K562 (cell line): ENCODE data around the gene PRR35. TPM values are rescaled to one million over a fixed set of nuclear protein-coding genes. Genes with fewer than 3 reads are reported as not detected.

Experiments
- ATAC-seq: fragments of 200-7000 bp; cut with Tn5 transposase; 3 replicates; pipeline ENCODE4 v1.9.1; 2020; ENCODE audit warnings: moderate library complexity
- BruUV-seq: library from RNA; stranded (reverse); fragments of 400-500 nt; replicated peaks from 2 replicates; lab custom pipeline; 2021; lab: Mats Ljungman, UMichigan
- CTCF ChIA-PET: fragments of 300-600 bp; formaldehyde crosslinking; extraction: SDS; loops from one replicate; lab custom pipeline; 2021; ENCODE audit warnings: low intra/inter-chr PET ratio; lab: Yijun Ruan, JAX
- POLR2A ChIA-PET: fragments of 300-600, 350-650 bp; sonication (Branson Sonifier 250); formaldehyde crosslinking; extraction: SDS; loops from one replicate; lab custom pipeline; 2021; ENCODE audit warnings: antibody characterized with exemption, inconsistent platforms; lab: Yijun Ruan, JAX
- DNase-seq, 4 experiments: peaks; one replicate each; pipeline versions ENCODE4 v3.0.0 to v3.0.0-alpha.2; 2011 to 2018; ENCODE audit warnings: low spot score in 3 of 4, mixed read lengths in 3 of 4; ENCODE audit errors: extremely low read depth in 1 of 4
- FAIRE-seq: peaks from 2 replicates; lab custom pipeline; 2011; peaks lifted over from hg19 to GRCh38; lab: Jason Lieb, UNC
- H2AFZ ChIP-seq: 2 replicates; pipeline ENCODE4 v1.6.0; 2011; ENCODE audit warnings: low read depth, low read length, control low read depth, inconsistent platforms
- H3K27ac ChIP-seq: fragments of 200-600 bp; 3 replicates; pipeline ENCODE4 v1.8.0; 2011; ENCODE audit warnings: low read depth, mild to moderate bottlenecking, control low read depth, inconsistent platforms, low read length, moderate library complexity, mixed read lengths; ENCODE audit errors: extremely low read depth
- H3K27me3 ChIP-seq, 2 experiments: fragments of 300-600 bp in 1 of 2; 2 replicates in 1 of 2; 3 replicates in 1 of 2; pipeline versions ENCODE4 v1.6.0 to v1.8.0; 2011; ENCODE audit warnings: inconsistent platforms in 2 of 2, low read length in 2 of 2, mild to moderate bottlenecking in 1 of 2, mixed read lengths in 1 of 2, moderate library complexity in 1 of 2; ENCODE audit not compliant: control insufficient read depth in 2 of 2, insufficient read depth in 2 of 2
- H3K36me3 ChIP-seq: fragments of 300-600 bp; 3 replicates; pipeline ENCODE4 v1.8.0; 2011; ENCODE audit warnings: mild to moderate bottlenecking, low read length, inconsistent platforms; ENCODE audit not compliant: control insufficient read depth, insufficient read depth
- H3K4me1 ChIP-seq, 2 experiments: fragments of 200-600 bp in 1 of 2; replicated peaks in 1 of 2; 2 replicates in 1 of 2; 3 replicates in 1 of 2; pipeline versions ENCODE4 v1.5.1 to v1.8.0; 2011; ENCODE audit warnings: inconsistent platforms in 2 of 2, low read length in 2 of 2, mild to moderate bottlenecking in 1 of 2, mixed read lengths in 1 of 2, moderate library complexity in 1 of 2; ENCODE audit not compliant: control insufficient read depth in 2 of 2, insufficient read depth in 2 of 2
- H3K4me2 ChIP-seq: 2 replicates; pipeline ENCODE4 v1.6.1; 2011; ENCODE audit warnings: low read length, control low read depth, inconsistent platforms, mixed read lengths; ENCODE audit not compliant: insufficient read depth
- H3K4me3 ChIP-seq: fragments of 200-600 bp; sonication (generic), shearing (Covaris generic); 2 replicates; pipeline ENCODE4 v1.5.1; 2016; ENCODE audit warnings: control low read depth, inconsistent platforms
- H3K79me2 ChIP-seq: fragments of 200-600 bp; 3 replicates; pipeline ENCODE4 v1.8.0; 2011; ENCODE audit warnings: low read length, inconsistent platforms; ENCODE audit not compliant: control insufficient read depth, insufficient read depth
- H3K9ac ChIP-seq, 2 experiments: 2 replicates each; pipeline versions ENCODE4 v1.6.0 to v1.6.1; 2011; ENCODE audit warnings: low read depth in 2 of 2, low read length in 2 of 2, control low read depth in 1 of 2, inconsistent platforms in 1 of 2, mild to moderate bottlenecking in 1 of 2, mixed read lengths in 1 of 2; ENCODE audit not compliant: insufficient read depth in 1 of 2
- H3K9me1 ChIP-seq: one replicate; pipeline ENCODE4 v1.6.0; 2011; ENCODE audit warnings: inconsistent platforms, mild to moderate bottlenecking, low read length, moderate library complexity; ENCODE audit not compliant: control insufficient read depth, insufficient read depth
- H3K9me3 ChIP-seq: replicated peaks from 2 replicates; pipeline ENCODE4 v1.5.1; 2011; ENCODE audit warnings: low read depth, low read length, inconsistent platforms; ENCODE audit not compliant: control insufficient read depth, insufficient read depth
- H4K20me1 ChIP-seq: replicated peaks from 2 replicates; pipeline ENCODE4 v1.6.1; 2011; ENCODE audit warnings: low read length, inconsistent platforms, mixed read lengths; ENCODE audit not compliant: control insufficient read depth, insufficient read depth
- FOS ChIP-seq: IDR thresholded peaks from 3 replicates; pipeline ENCODE4 v1.6.1; 2011; ENCODE audit not compliant: insufficient read length; ENCODE audit errors: extremely low read depth
- FOXJ2 ChIP-seq: fragments of 200-800 bp; sonication (Bioruptor generic); IDR thresholded peaks from 2 replicates; pipeline ENCODE4 v1.6.1; 2016; ENCODE audit warnings: missing genetic modification characterization, missing compliant biosample characterization
- IRF1 ChIP-seq: sonication (generic); formaldehyde crosslinking; IDR thresholded peaks from 2 replicates; pipeline ENCODE4 v1.8.0; 2022; ENCODE audit warnings: missing genetic modification reagents, mild to moderate bottlenecking, borderline replicate concordance
- JUND ChIP-seq, 2 experiments: IDR thresholded peaks; 2 replicates in 1 of 2; 3 replicates in 1 of 2; pipeline ENCODE4 v1.6.1; 2011; ENCODE audit warnings: borderline replicate concordance in 2 of 2, low read depth in 2 of 2, low read length in 2 of 2, improper control_type of control experiment in 1 of 2, missing biosample characterization in 1 of 2, missing genetic modification characterization in 1 of 2, missing genetic modification reagents in 1 of 2
- L3MBTL2 ChIP-seq: fragments of 450-650 bp; IDR thresholded peaks from 2 replicates; pipeline ENCODE4 v1.6.1; 2016; ENCODE audit warnings: mild to moderate bottlenecking, moderate library complexity
- MAFG ChIP-seq: fragments of 450-650 bp; conservative IDR thresholded peaks from 2 replicates; pipeline ENCODE4 v1.6.1; 2016; ENCODE audit warnings: missing genetic modification characterization, missing compliant biosample characterization
- MEIS2 ChIP-seq: fragments of 450-650 bp; IDR thresholded peaks from 2 replicates; pipeline ENCODE4 v1.6.1; 2014; ENCODE audit warnings: mild to moderate bottlenecking; ENCODE audit not compliant: partially characterized antibody
- RBFOX2 ChIP-seq: fragments of 200-400 bp; formaldehyde crosslinking; IDR thresholded peaks from 2 replicates; pipeline ENCODE4 v1.6.1; 2017; ENCODE audit warnings: low read depth, mild to moderate bottlenecking, low read length, moderate library complexity
- SMARCA4 ChIP-seq: fragments of 450-650 bp; IDR thresholded peaks from 2 replicates; pipeline ENCODE4 v1.6.1; 2016
- TEAD2 ChIP-seq: fragments of 450-650 bp; IDR thresholded peaks from 2 replicates; pipeline ENCODE4 v1.6.1; 2016; ENCODE audit warnings: missing genetic modification characterization, control low read depth, missing compliant biosample characterization
- ZBTB1 ChIP-seq: sonication (generic); formaldehyde crosslinking; IDR thresholded peaks from 2 replicates; pipeline ENCODE4 v1.8.1; 2023; ENCODE audit warnings: missing genetic modification reagents, low read depth, mild to moderate bottlenecking, borderline replicate concordance
- ZNF584 ChIP-seq: fragments of 200-800 bp; sonication (Bioruptor generic); IDR thresholded peaks from 2 replicates; pipeline ENCODE4 v1.6.1; 2016; ENCODE audit warnings: low read depth, mild to moderate bottlenecking, missing genetic modification characterization, missing compliant biosample characterization
- WGBS: fragments of 100-300 bp; shearing (Covaris generic); methylation state at CpG from one replicate; pipeline ENCODE4 v1.1.6; 2016; ENCODE audit warnings: low coverage, mixed read lengths; ENCODE audit not compliant: insufficient coverage; ENCODE audit errors: missing lambda C conversion rate; 5-methylcytosine and 5-hydroxymethylcytosine counted together
- in situ Hi-C: fragments of 300-500 bp; cut with MboI; formaldehyde crosslinking; loops from 4 replicates; pipeline ENCODE4 v1.15.0; 2018; ENCODE audit warnings: inconsistent platforms, mixed read lengths
- intact Hi-C: fragments of 100-400 bp; cut with micrococcal nuclease; formaldehyde crosslinking; loops from 2 replicates; pipeline ENCODE4 v1.14.2; 2022
- polyA plus RNA-seq, 8 experiments: library from polyadenylated mRNA; depleted of rRNA in 4 of 8; stranded (reverse) in 5 of 8; unstranded in 3 of 8; fragments of >200 nt; fragmentation: Nextera tagmentation in 2 of 8; fragmentation: Illumina TruSeq in 1 of 8; extraction: Ambion mirVana in 2 of 8; extraction: Trizol in 1 of 8; gene quantifications; 2 replicates each; pipeline versions ENCODE4 v1.2.1 to v1.2.3, GENCODE V29; 2011 to 2014; ENCODE audit warnings: inconsistent platforms in 1 of 8, missing spikeins in 1 of 8
- total RNA-seq, 7 experiments: library from RNA; depleted of rRNA in 6 of 7; stranded (reverse); fragments of >200 nt in 6 of 7; fragmentation: Illumina TruSeq in 2 of 7; extraction: Trizol in 2 of 7; gene quantifications; 2 replicates each; pipeline versions ENCODE4 v1.2.1 to v1.2.3, GENCODE V29; 2011 to 2021; ENCODE audit warnings: low replicate concordance in 1 of 7

The PRR35 gene
- total and polyA plus RNA-seq, 9 of the 15 experiments (the other 6 are each of a cell fraction or from before 2014, with no cell fraction given) = 0.17 to 0.45 (median 0.21) TPM; not detected in 5

- DNase-seq (no peak), ATAC-seq (no peak), FAIRE-seq (no peak)
- no peak overlapping the region for H3K4me3 ChIP-seq
- H4K20me1 ChIP-seq = peaks cover 16% of the 10 kb centered on the region
- H3K79me2 ChIP-seq = peaks cover 72% of the 10 kb centered on the region
- in situ Hi-C loops (no loop called here), intact Hi-C loops (no loop called here)
- H3K4me2 ChIP-seq = no peak overlapping the region
- H3K9ac ChIP-seq = peak overlapping the region in 1 of 2 experiments; percentile 82; a peak in 2 of 4 replicates
- no peaks in the 10 kb centered on the region for H3K27me3 ChIP-seq
- ChIA-PET CTCF (no interaction called here), POLR2A (interaction anchor here (0.6 to 1.6 kb wide), 5 partner anchors 9 to 43 kb away, joined by 3 to 6 read pairs (median 4); partner anchors contain the start of gene METTL26)
- peaks cover 9 to 52% of the 10 kb centered on the region in 2 experiments; a peak in 4 of 5 replicates for H3K4me1 ChIP-seq
- 74% methylated on average over 7 of the region's 9 CpGs for WGBS
- no TSS peak for BruUV-seq
- peaks cover 30% of the 10 kb centered on the region; the same call in 2 of the 3 replicates for H3K36me3 ChIP-seq
- no peaks in the 10 kb centered on the region for H3K9me3 ChIP-seq
- TF ChIP-seq FOXJ2 (tag) (no peak), RBFOX2 (no peak), JUND (IDR thresholded peaks at IDR 0.05; ENCODE audit: borderline replicate concordance, low read depth, low read length) (no peak), JUND (tag; IDR thresholded peaks at IDR 0.05; ENCODE audit: borderline replicate concordance, low read depth, low read length) (no peak), TEAD2 (tag) (no peak), ZBTB1 (no peak), MEIS2 (no peak), ZNF584 (CRISPR knock-in tag) (no peak), SMARCA4 (no peak), L3MBTL2 (no peak), FOS (no peak), IRF1 (CRISPR knock-in tag) (no peak), MAFG (tag) (no peak)
- peaks cover 7% of the 10 kb centered on the region for H3K9me1 ChIP-seq
- H2AFZ ChIP-seq = no peak overlapping the region
- H3K27ac ChIP-seq = no peak overlapping the region
Observed at GRCh38 chr16:593406-593805, 33.2 kb downstream of the PRR35 start.
